Endothelial cell of umbilical vein (primary cell): ENCODE data around the gene ANAPC13. TPM values are rescaled to one million over a fixed set of nuclear protein-coding genes. Genes with fewer than 3 reads are reported as not detected.

Experiments
- BruUV-seq: library from RNA; stranded (reverse); fragments of 400-500 nt; replicated peaks from 2 replicates; lab custom pipeline; 2021; lab: Mats Ljungman, UMichigan
- CTCF ChIA-PET: fragments of 300-600, 350-600 bp; sonication (Branson Sonifier 250); formaldehyde crosslinking; loops from one replicate; lab custom pipeline; 2021; ENCODE audit warnings: antibody characterized with exemption, inconsistent platforms; lab: Charles Lee
- POLR2A ChIA-PET: fragments of 300-600, 350-600 bp; sonication (Branson Sonifier 250); formaldehyde crosslinking; loops from one replicate; lab custom pipeline; 2021; ENCODE audit warnings: antibody characterized with exemption, inconsistent platforms; lab: Charles Lee
- DNase-seq: peaks from one replicate; pipeline ENCODE4 v3.0.0-alpha.2; 2011; ENCODE audit warnings: low read depth, low spot score
- FAIRE-seq: peaks from 2 replicates; lab custom pipeline; 2011; peaks lifted over from hg19 to GRCh38; lab: Jason Lieb, UNC
- H2AFZ ChIP-seq: 2 replicates; pipeline ENCODE4 v1.6.0; 2012; ENCODE audit warnings: low read depth, low read length, control low read depth, inconsistent platforms
- H3K27ac ChIP-seq: 2 replicates; pipeline ENCODE4 v1.5.1; 2011; ENCODE audit warnings: low read depth, mild to moderate bottlenecking, control low read depth, low read length, moderate library complexity; ENCODE audit not compliant: insufficient read depth
- H3K27me3 ChIP-seq, 2 experiments: 2 replicates each; pipeline versions ENCODE4 v1.6.0 to v1.6.1; 2011; ENCODE audit warnings: low read length in 2 of 2, mixed read lengths in 1 of 2; ENCODE audit not compliant: control insufficient read depth in 2 of 2, insufficient read depth in 2 of 2
- H3K36me3 ChIP-seq, 2 experiments: 2 replicates in 1 of 2; 3 replicates in 1 of 2; pipeline ENCODE4 v1.5.1; 2011; ENCODE audit warnings: low read length in 2 of 2, mild to moderate bottlenecking in 1 of 2, moderate library complexity in 1 of 2; ENCODE audit not compliant: control insufficient read depth in 2 of 2, insufficient read depth in 2 of 2; ENCODE audit errors: extremely low read depth in 1 of 2
- H3K4me1 ChIP-seq: 3 replicates; pipeline ENCODE4 v1.5.1; 2011; ENCODE audit warnings: mild to moderate bottlenecking, low read length; ENCODE audit not compliant: control insufficient read depth, insufficient read depth; ENCODE audit errors: extremely low read depth
- H3K4me2 ChIP-seq: 2 replicates; pipeline ENCODE4 v1.6.1; 2011; ENCODE audit warnings: low read length, control low read depth, mixed read lengths; ENCODE audit not compliant: insufficient read depth
- H3K4me3 ChIP-seq, 3 experiments: fragments of 200-600 bp in 1 of 3; sonication (generic), shearing (Covaris generic) in 1 of 3; replicated peaks in 1 of 3; 2 replicates each; pipeline ENCODE4 v1.5.1; 2011 to 2016; ENCODE audit warnings: control low read depth in 3 of 3, low read length in 3 of 3, mild to moderate bottlenecking in 2 of 3, inconsistent platforms in 1 of 3, low read depth in 1 of 3, moderate library complexity in 1 of 3; ENCODE audit not compliant: insufficient read depth in 1 of 3
- H3K79me2 ChIP-seq: 2 replicates; pipeline ENCODE4 v1.6.0; 2012; ENCODE audit warnings: low read length, inconsistent platforms; ENCODE audit not compliant: control insufficient read depth, insufficient read depth
- H3K9ac ChIP-seq: replicated peaks from 2 replicates; pipeline ENCODE3; 2011; ENCODE audit warnings: low read length, control low read depth; ENCODE audit not compliant: insufficient read depth; ENCODE audit errors: extremely low read depth
- H3K9me1 ChIP-seq: replicated peaks from 3 replicates; pipeline ENCODE4 v1.6.0; 2011; ENCODE audit warnings: mild to moderate bottlenecking, low read length; ENCODE audit not compliant: control insufficient read depth, insufficient read depth; ENCODE audit errors: extremely low read depth
- H3K9me3 ChIP-seq: replicated peaks from 2 replicates; pipeline ENCODE4 v1.5.1; 2012; ENCODE audit warnings: low read length, inconsistent platforms; ENCODE audit not compliant: control insufficient read depth, insufficient read depth
- H4K20me1 ChIP-seq: replicated peaks from 2 replicates; pipeline ENCODE3; 2011; ENCODE audit warnings: mild to moderate bottlenecking, low read length; ENCODE audit not compliant: control insufficient read depth, insufficient read depth; ENCODE audit errors: extremely low read depth
- EZH2 ChIP-seq: IDR thresholded peaks from 2 replicates; pipeline ENCODE4 v1.6.1; 2012; ENCODE audit warnings: borderline replicate concordance, low read depth, mild to moderate bottlenecking, moderate library complexity, low read length, inconsistent platforms; ENCODE audit not compliant: severe bottlenecking
- FOS ChIP-seq: IDR thresholded peaks from 2 replicates; pipeline ENCODE4 v1.6.1; 2011; ENCODE audit warnings: mild to moderate bottlenecking, low read length, moderate library complexity, borderline replicate concordance; ENCODE audit not compliant: insufficient read depth
- GATA2 ChIP-seq: IDR thresholded peaks from 2 replicates; pipeline ENCODE4 v1.7.0; 2011; ENCODE audit warnings: low read depth, mild to moderate bottlenecking, moderate library complexity, mixed read lengths, low read length; ENCODE audit not compliant: insufficient read length, insufficient read depth
- JUN ChIP-seq: IDR thresholded peaks from 2 replicates; pipeline ENCODE4 v1.6.1; 2011; ENCODE audit warnings: borderline replicate concordance, low read depth; ENCODE audit not compliant: insufficient read length, insufficient read depth
- MYC ChIP-seq: IDR thresholded peaks from one replicate; pipeline ENCODE4 v1.6.1; 2011; ENCODE audit warnings: mild to moderate bottlenecking, low read depth, low read length
- POLR2A ChIP-seq: IDR thresholded peaks from 2 replicates; pipeline ENCODE4 v1.6.1; 2012; ENCODE audit warnings: low read depth, mild to moderate bottlenecking, control low read depth, low read length
- POLR2AphosphoS5 ChIP-seq: IDR thresholded peaks from 2 replicates; pipeline ENCODE4 v1.6.1; 2012; ENCODE audit warnings: low read depth, mild to moderate bottlenecking, control low read depth, low read length, moderate library complexity; ENCODE audit not compliant: insufficient read depth
- dilution Hi-C: fragments of 300-500 bp; cut with MboI; formaldehyde crosslinking; loops from one replicate; pipeline ENCODE4 v1.15.0; 2019; ENCODE audit warnings: low sequenced_read_pairs; ENCODE audit not compliant: extremely low pct_ligation_motif_present
- intact Hi-C: fragments of 100-400 bp; cut with micrococcal nuclease; formaldehyde crosslinking; loops from one replicate; pipeline ENCODE4 v1.10.0; 2022
- polyA plus RNA-seq, 4 experiments: library from polyadenylated mRNA; depleted of rRNA in 3 of 4; stranded (reverse) in 3 of 4; unstranded in 1 of 4; fragments of >200 nt; gene quantifications; 2 replicates each; pipeline versions ENCODE4 v1.2.1 to v1.2.3, GENCODE V29; 2011 to 2012; ENCODE audit warnings: missing spikeins in 1 of 4
- total RNA-seq: library from RNA; stranded (reverse); gene quantifications from 2 replicates; pipeline ENCODE4 v1.2.3, GENCODE V29; 2021
- TF ChIP-seq, protein P1 (sequence below): IDR thresholded peaks from 2 replicates; pipeline ENCODE4 v1.6.1; 2011; ENCODE audit not compliant: insufficient read depth, insufficient read length
- TF ChIP-seq, protein P2 (sequence below), 2 donors: IDR thresholded peaks; 1 replicate in 1 of 2; 2 replicates in 1 of 2; pipeline ENCODE4 v1.5.1; 2011; ENCODE audit warnings: low read length in 2 of 2, mild to moderate bottlenecking in 2 of 2, moderate library complexity in 2 of 2, control low read depth in 1 of 2, inconsistent platforms in 1 of 2, low read depth in 1 of 2; ENCODE audit not compliant: insufficient read depth in 1 of 2; ENCODE audit errors: extremely low read depth in 1 of 2

ANAPC13 gene
- total and polyA plus RNA-seq, 2 donors (not counting 3 experiments of a cell fraction or from before 2014, with no cell fraction given) = 48.4 to 50.8 TPM

DNA sequence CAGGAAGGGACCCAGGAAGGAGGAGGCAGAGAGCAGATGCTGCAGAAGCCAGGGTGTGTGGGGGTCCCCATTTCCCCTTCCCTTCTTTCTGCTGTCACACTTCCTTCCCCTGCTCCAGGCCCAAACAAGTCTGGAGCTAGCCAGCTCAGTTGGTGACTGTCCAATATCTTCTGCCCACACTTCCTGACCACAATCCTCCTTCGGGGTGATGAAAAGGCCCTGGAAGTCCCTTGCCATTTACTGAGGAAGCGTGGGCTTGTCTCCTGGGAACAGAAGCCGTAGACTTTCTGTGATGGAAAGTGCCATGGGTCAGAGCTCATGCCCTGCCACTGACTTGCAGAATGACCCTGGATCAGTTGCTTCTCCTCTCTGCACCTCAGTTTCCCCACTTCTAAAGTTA lies 39.0 kb downstream of the ANAPC13 start:
- no peak overlapping the region for H2AFZ ChIP-seq
- H3K27me3 ChIP-seq = peaks cover 0 to 2% of the 10 kb centered on the region in 2 experiments
- H3K4me2 ChIP-seq = no peak overlapping the region
- no peak overlapping the region for H3K4me3 ChIP-seq
- peaks cover 23% of the 10 kb centered on the region for H3K4me1 ChIP-seq
- ChIA-PET CTCF (interaction anchor here (1.1 to 2.2 kb wide), 5 partner anchors 8 to 72 kb away, joined by 3 to 13 read pairs (median 3); partner anchors contain the start of gene AMOTL2), POLR2A (no interaction called here)
- dilution Hi-C loops (no loop called here), intact Hi-C loops (loop anchor here (2.0 kb wide), 1 partner anchor 20 kb away; no protein-coding TSS in a partner anchor)
- H3K9me1 ChIP-seq = no peaks in the 10 kb centered on the region
- no peaks in the 10 kb centered on the region for H4K20me1 ChIP-seq
- H3K9me3 ChIP-seq = no peaks in the 10 kb centered on the region
- no peaks in the 10 kb centered on the region for H3K79me2 ChIP-seq
- TF ChIP-seq POLR2AphosphoS5 = no peak
- TF ChIP-seq GATA2 = no peak
- no peak for TF ChIP-seq MYC
- TF ChIP-seq, protein P1, sequence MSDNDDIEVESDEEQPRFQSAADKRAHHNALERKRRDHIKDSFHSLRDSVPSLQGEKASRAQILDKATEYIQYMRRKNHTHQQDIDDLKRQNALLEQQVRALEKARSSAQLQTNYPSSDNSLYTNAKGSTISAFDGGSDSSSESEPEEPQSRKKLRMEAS = no peak
- FAIRE-seq (peak; percentile 69), DNase-seq (peak; percentile 35)
- H3K27ac ChIP-seq = no peak overlapping the region
- no peaks in the 10 kb centered on the region for H3K36me3 ChIP-seq
- H3K9ac ChIP-seq = no peak overlapping the region
- no TSS peak for BruUV-seq

DNA sequence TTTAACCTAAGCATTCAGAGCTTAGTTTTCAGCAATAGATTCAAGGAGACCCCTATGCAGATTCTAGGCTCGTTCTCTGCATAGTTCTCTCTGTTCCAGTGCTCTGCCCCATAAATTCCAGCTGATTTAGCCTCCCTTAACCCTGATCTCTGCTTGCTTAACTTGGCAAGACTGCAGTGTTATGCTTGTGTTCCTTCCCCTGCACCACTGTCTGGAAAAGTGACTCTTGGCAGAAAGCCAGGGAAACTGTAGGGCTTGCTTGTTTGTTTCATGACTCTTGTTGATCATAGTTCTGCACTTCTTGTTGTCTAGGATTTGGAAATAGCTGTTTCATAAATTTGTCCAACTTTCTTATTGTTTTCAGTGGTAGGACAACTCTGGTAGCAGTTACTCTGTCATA lies 40.1 kb downstream of the ANAPC13 start:
- DNase-seq (peak; percentile 90), FAIRE-seq (peak; percentile 95)
- intact Hi-C loops = loop anchor here (2.0 kb wide), 1 partner anchor 19 kb away; no protein-coding TSS in a partner anchor
- H3K4me2 ChIP-seq = peak overlapping the region; percentile 46
- ChIA-PET POLR2A (interaction anchor here (1.2 kb wide), 1 partner anchor 71 kb away, joined by 7 read pairs; the partner anchor contains the start of gene AMOTL2), CTCF (interaction anchor here (0.7 to 2.2 kb wide), 11 partner anchors 9 to 515 kb away, joined by 3 to 15 read pairs (median 3); no protein-coding TSS in a partner anchor)
- TF ChIP-seq, protein P2, sequence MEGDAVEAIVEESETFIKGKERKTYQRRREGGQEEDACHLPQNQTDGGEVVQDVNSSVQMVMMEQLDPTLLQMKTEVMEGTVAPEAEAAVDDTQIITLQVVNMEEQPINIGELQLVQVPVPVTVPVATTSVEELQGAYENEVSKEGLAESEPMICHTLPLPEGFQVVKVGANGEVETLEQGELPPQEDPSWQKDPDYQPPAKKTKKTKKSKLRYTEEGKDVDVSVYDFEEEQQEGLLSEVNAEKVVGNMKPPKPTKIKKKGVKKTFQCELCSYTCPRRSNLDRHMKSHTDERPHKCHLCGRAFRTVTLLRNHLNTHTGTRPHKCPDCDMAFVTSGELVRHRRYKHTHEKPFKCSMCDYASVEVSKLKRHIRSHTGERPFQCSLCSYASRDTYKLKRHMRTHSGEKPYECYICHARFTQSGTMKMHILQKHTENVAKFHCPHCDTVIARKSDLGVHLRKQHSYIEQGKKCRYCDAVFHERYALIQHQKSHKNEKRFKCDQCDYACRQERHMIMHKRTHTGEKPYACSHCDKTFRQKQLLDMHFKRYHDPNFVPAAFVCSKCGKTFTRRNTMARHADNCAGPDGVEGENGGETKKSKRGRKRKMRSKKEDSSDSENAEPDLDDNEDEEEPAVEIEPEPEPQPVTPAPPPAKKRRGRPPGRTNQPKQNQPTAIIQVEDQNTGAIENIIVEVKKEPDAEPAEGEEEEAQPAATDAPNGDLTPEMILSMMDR (IDR thresholded peaks at IDR 0.05; ENCODE audit: extremely low read depth in 1 of 2, insufficient read depth in 1 of 2, low read depth in 1 of 2, low read length in 2 of 2) = no peak
- TF ChIP-seq FOS (no peak), EZH2 (no peak), GATA2 (no peak), POLR2A (no peak), POLR2AphosphoS5 (no peak), MYC (no peak), JUN (no peak)
- TF ChIP-seq, protein P1 = no peak
- no peak overlapping the region for H3K4me3 ChIP-seq
- no peaks in the 10 kb centered on the region for H4K20me1 ChIP-seq
- no peaks in the 10 kb centered on the region for H3K9me3 ChIP-seq
- peaks cover 0 to 4% of the 10 kb centered on the region in 2 experiments for H3K27me3 ChIP-seq
- no peak overlapping the region for H3K27ac ChIP-seq
- H3K36me3 ChIP-seq = no peaks in the 10 kb centered on the region
- peaks cover 23% of the 10 kb centered on the region for H3K4me1 ChIP-seq
- no peaks in the 10 kb centered on the region for H3K79me2 ChIP-seq
- H3K9ac ChIP-seq = no peak overlapping the region
- no TSS peak for BruUV-seq
- H2AFZ ChIP-seq = no peak overlapping the region
- no peaks in the 10 kb centered on the region for H3K9me1 ChIP-seq
- dilution Hi-C loops = no loop called here
